OCI-LY7 (cell line): ENCODE results near the gene HAT1. TPM values are rescaled to one million over a fixed set of nuclear protein-coding genes. Genes with fewer than 3 reads are reported as not detected.

Experiments
- BruUV-seq: library from RNA; stranded (reverse); fragments of 400-500 nt; replicated peaks from 2 replicates; lab custom pipeline; 2021; lab: Mats Ljungman, UMichigan
- CTCF ChIA-PET: fragments of 300-600 bp; sonication (Branson Sonifier 250); formaldehyde crosslinking; loops from one replicate; lab custom pipeline; 2022; ENCODE audit warnings: antibody characterized with exemption; ENCODE audit not compliant: unreplicated experiment; lab: Charles Lee
- POLR2A ChIA-PET: fragments of 300-600 bp; sonication (Branson Sonifier 250); formaldehyde crosslinking; loops from one replicate; lab custom pipeline; 2022; ENCODE audit warnings: antibody characterized with exemption; lab: Charles Lee
- DNase-seq: peaks from one replicate; pipeline ENCODE4 v3.0.0-alpha.2; 2015; ENCODE audit warnings: low spot score
- H2AFZ ChIP-seq: fragments of 200-600 bp; sonication (generic), shearing (Covaris generic); 2 replicates; pipeline ENCODE4 v1.6.1; 2014; ENCODE audit warnings: mild to moderate bottlenecking, antibody characterized with exemption, low read length, moderate library complexity
- H3K27ac ChIP-seq: fragments of 200-600 bp; sonication (generic); 2 replicates; pipeline ENCODE4 v1.5.1; 2014; ENCODE audit warnings: mixed run types, low read depth, mild to moderate bottlenecking, moderate library complexity, low read length, inconsistent platforms; ENCODE audit not compliant: poor library complexity, severe bottlenecking
- H3K36me3 ChIP-seq: fragments of 200-600 bp; sonication (generic); 2 replicates; pipeline ENCODE4 v1.6.1; 2014; ENCODE audit warnings: mild to moderate bottlenecking, antibody characterized with exemption, low read length, moderate library complexity, mixed read lengths; ENCODE audit not compliant: insufficient read depth
- H3K4me1 ChIP-seq: fragments of 200-600 bp; sonication (generic); 2 replicates; pipeline ENCODE4 v1.5.1; 2014; ENCODE audit warnings: mild to moderate bottlenecking, low read length; ENCODE audit not compliant: insufficient read depth, poor library complexity, severe bottlenecking
- H3K4me2 ChIP-seq: fragments of 200-600 bp; sonication (generic); 2 replicates; pipeline ENCODE4 v1.6.1; 2014; ENCODE audit warnings: mild to moderate bottlenecking, low read length
- H3K4me3 ChIP-seq: fragments of 200-600 bp; sonication (generic); 2 replicates; pipeline ENCODE4 v1.5.1; 2014; ENCODE audit warnings: mild to moderate bottlenecking, low read depth, low read length; ENCODE audit not compliant: poor library complexity, severe bottlenecking
- H3K79me2 ChIP-seq: fragments of 200-600 bp; sonication (generic); 2 replicates; pipeline ENCODE4 v1.6.1; 2016; ENCODE audit warnings: low read depth, mild to moderate bottlenecking, low read length, moderate library complexity, mixed read lengths; ENCODE audit not compliant: insufficient read depth
- H3K9me2 ChIP-seq: fragments of 200-600 bp; sonication (generic); 2 replicates; pipeline ENCODE4 v1.6.1; 2016; ENCODE audit warnings: mild to moderate bottlenecking, low read length, mixed read lengths; ENCODE audit not compliant: insufficient read depth
- H3K9me3 ChIP-seq: fragments of 200-600 bp; sonication (generic); 2 replicates; pipeline ENCODE4 v1.6.1; 2014; ENCODE audit warnings: mild to moderate bottlenecking, mixed run types, low read length, mixed read lengths
- H4K20me1 ChIP-seq: fragments of 200-600 bp; sonication (generic); 2 replicates; pipeline ENCODE4 v1.6.1; 2014; ENCODE audit warnings: mild to moderate bottlenecking, antibody characterized with exemption, low read length, moderate library complexity, mixed read lengths; ENCODE audit not compliant: insufficient read depth
- EZH2phosphoT487 ChIP-seq: fragments of 200-600 bp; sonication (generic); IDR thresholded peaks from 2 replicates; pipeline ENCODE4 v1.6.1; 2018; ENCODE audit warnings: low read depth, borderline replicate concordance, mild to moderate bottlenecking, mixed run types, antibody characterized with exemption, low read length, moderate library complexity, mixed read lengths
- intact Hi-C: fragments of 100-400 bp; cut with micrococcal nuclease; formaldehyde crosslinking; loops from one replicate; pipeline ENCODE4 v1.10.0; 2022; ENCODE audit not compliant: unreplicated experiment
- total RNA-seq, 2 experiments: library from RNA; depleted of rRNA in 1 of 2; stranded (reverse); fragments of >200 nt in 1 of 2; shearing (Covaris generic) in 1 of 2; gene quantifications; 2 replicates each; pipeline ENCODE4 v1.2.3, GENCODE V29; 2014 to 2022
- TF ChIP-seq, protein P1 (sequence below): fragments of 200-600 bp; sonication (generic); conservative IDR thresholded peaks from 2 replicates; pipeline ENCODE4 v1.5.1; 2014; ENCODE audit warnings: mild to moderate bottlenecking, antibody characterized with exemption, low read length, moderate library complexity, mixed read lengths

The HAT1 gene
- total RNA-seq, 2 experiments from 2014 or later = 77.5 to 96.5 TPM

DNA sequence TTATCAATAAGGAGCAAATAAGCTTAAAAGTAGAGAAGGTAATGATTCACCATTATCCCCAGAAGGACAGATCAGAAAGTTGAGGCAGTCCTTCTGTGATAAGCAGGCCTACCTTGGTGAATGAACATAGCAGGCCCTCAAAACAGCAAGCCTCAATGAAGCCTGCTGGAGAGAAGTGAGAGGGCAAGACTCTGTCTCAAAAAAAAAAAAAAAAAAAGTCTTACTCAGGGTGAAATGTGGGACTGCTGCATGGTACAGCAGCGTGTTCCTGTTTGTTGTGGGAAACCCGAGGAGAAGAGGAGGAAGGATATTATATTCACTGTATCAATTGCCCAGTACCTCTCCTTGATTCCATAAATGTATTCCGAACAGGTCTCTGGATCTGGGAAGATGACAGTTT lies 8.7 kb upstream of the HAT1 start:
- Histone ChIP-seq H3K9me2 (no peaks in the 10 kb centered on the region), H3K27ac (no peak overlapping the region), H3K9me3 (no peaks in the 10 kb centered on the region), H3K4me1 (no peaks in the 10 kb centered on the region), H4K20me1 (no peaks in the 10 kb centered on the region), H3K79me2 (no peaks in the 10 kb centered on the region), H3K4me2 (no peak overlapping the region), H3K4me3 (no peak overlapping the region), H2AFZ (0 out of 2 replicates have a peak overlapping the region, but pooled peaks have one; percentile 3), H3K36me3 (no peaks in the 10 kb centered on the region)
- no peak for TF ChIP-seq EZH2phosphoT487
- TF ChIP-seq, protein P1, sequence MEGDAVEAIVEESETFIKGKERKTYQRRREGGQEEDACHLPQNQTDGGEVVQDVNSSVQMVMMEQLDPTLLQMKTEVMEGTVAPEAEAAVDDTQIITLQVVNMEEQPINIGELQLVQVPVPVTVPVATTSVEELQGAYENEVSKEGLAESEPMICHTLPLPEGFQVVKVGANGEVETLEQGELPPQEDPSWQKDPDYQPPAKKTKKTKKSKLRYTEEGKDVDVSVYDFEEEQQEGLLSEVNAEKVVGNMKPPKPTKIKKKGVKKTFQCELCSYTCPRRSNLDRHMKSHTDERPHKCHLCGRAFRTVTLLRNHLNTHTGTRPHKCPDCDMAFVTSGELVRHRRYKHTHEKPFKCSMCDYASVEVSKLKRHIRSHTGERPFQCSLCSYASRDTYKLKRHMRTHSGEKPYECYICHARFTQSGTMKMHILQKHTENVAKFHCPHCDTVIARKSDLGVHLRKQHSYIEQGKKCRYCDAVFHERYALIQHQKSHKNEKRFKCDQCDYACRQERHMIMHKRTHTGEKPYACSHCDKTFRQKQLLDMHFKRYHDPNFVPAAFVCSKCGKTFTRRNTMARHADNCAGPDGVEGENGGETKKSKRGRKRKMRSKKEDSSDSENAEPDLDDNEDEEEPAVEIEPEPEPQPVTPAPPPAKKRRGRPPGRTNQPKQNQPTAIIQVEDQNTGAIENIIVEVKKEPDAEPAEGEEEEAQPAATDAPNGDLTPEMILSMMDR = no peak
- CTCF ChIA-PET = no interaction called here
- POLR2A ChIA-PET = interaction anchor here (1.2 to 1.7 kb wide), 2 partner anchors 10 kb away, joined by 5 to 8 read pairs; no protein-coding TSS in a partner anchor
- BruUV-seq = no TSS peak
- DNase-seq = no peak
- intact Hi-C loops = no loop called here

DNA sequence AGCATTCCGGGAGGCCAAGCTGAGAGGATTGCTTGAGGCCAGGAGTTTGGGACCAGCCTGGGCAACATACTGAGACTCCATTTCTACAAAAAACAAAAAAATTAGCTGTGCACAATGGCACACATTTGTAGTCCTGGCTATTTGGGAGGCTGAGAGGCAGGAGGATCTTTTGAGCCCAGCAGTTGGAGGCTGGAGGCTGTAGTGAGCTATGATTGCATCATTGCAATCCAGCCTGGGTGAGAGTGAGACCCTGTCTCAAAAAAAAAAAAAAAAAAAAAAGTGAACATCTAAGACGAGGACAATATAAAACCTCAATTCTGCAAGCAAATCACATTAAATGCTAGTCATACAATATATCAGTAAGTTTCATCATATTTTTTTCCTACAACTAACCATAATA lies 2.8 kb upstream of the HAT1 start:
- ChIA-PET CTCF (no interaction called here), POLR2A (interaction anchor here (0.6 kb wide), 1 partner anchor 26 kb away, joined by 3 read pairs; the partner anchor contains the start of gene SLC25A12)
- BruUV-seq = no TSS peak
- no peaks in the 10 kb centered on the region for H4K20me1 ChIP-seq
- no peak for DNase-seq
- H3K9me3 ChIP-seq = no peaks in the 10 kb centered on the region
- H3K36me3 ChIP-seq = peaks cover 13% of the 10 kb centered on the region
- H3K79me2 ChIP-seq = peaks cover 18% of the 10 kb centered on the region
- no peak overlapping the region for H3K27ac ChIP-seq
- TF ChIP-seq, protein P1 = no peak
- no peak for TF ChIP-seq EZH2phosphoT487
- H3K4me1 ChIP-seq = peaks cover 20% of the 10 kb centered on the region
- no peak overlapping the region for H3K4me3 ChIP-seq
- no peak overlapping the region for H3K4me2 ChIP-seq
- H2AFZ ChIP-seq = no peak overlapping the region
- no peaks in the 10 kb centered on the region for H3K9me2 ChIP-seq
- intact Hi-C loops = no loop called here

DNA sequence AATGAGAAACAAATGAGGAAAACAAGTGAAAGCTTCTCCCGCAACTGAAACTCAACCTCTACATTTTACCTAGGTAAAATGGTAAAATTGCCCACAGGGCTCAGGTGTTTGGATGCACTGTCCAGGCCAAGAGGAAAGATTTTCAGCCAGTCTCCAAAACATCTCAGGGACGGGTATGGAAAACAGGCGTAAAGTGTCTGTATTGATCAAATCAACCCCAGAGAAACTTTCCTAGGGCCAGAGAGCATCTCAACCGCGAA lies 361 bp upstream of the HAT1 start:
- ChIA-PET POLR2A (interaction anchor here (0.9 to 3.5 kb wide), 9 partner anchors 12 to 128 kb away, joined by 3 to 24 read pairs (median 4); partner anchors contain the start of gene SLC25A12), CTCF (interaction anchor here (0.6 to 0.7 kb wide), 4 partner anchors 18 to 267 kb away, joined by 3 to 4 read pairs (median 3); partner anchors contain the start of gene SLC25A12)
- no TSS peak for BruUV-seq
- DNase-seq = no peak
- H3K4me1 ChIP-seq = peaks cover 23% of the 10 kb centered on the region
- H3K36me3 ChIP-seq = peaks cover 37% of the 10 kb centered on the region
- H3K4me3 ChIP-seq = peak overlapping the region; percentile 91
- no peaks in the 10 kb centered on the region for H4K20me1 ChIP-seq
- peak overlapping the region; percentile 88 for H3K4me2 ChIP-seq
- intact Hi-C loops = loop anchor here (2.0 kb wide), 1 partner anchor 27 kb away; the partner anchor contains the start of gene SLC25A12
- H3K9me2 ChIP-seq = no peaks in the 10 kb centered on the region
- H3K79me2 ChIP-seq = peaks cover 39% of the 10 kb centered on the region
- no peak for TF ChIP-seq EZH2phosphoT487
- TF ChIP-seq, protein P1 = no peak
- peak overlapping the region; percentile 92 for H2AFZ ChIP-seq
- H3K9me3 ChIP-seq = no peaks in the 10 kb centered on the region
- peak overlapping the region; percentile 60 for H3K27ac ChIP-seq
